ENCODE measurements around the gene SRR.
A peak's percentile ranks its signal among the peaks of the same experiment; 100 is the strongest.
"Not testable (repeated sequence)": the region's sequence is repeated elsewhere in the genome, so short reads cannot be mapped to it uniquely, and the experiment has no call there.

The SRR gene

DNA sequence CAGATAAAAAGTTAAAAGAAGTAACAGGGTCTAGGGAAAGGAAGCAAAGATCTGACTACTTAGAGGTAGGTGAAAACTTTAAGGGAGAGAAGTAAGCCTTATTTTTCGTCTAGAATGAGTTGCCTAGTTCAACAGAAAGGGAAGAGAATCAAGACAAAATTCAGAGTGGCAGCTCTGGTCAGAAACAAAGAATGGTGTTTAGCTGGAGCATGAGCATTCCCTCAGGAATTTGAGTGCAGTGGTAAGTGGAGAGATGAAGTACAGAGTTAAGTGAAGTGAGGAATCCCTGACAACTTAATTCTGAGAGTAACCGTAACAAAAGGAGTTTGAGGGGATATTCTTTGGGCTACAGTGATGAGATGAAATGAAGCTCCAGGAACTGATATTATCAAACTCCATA lies 11.7 kb upstream of the SRR start:
- no peak for DNase-seq

DNA sequence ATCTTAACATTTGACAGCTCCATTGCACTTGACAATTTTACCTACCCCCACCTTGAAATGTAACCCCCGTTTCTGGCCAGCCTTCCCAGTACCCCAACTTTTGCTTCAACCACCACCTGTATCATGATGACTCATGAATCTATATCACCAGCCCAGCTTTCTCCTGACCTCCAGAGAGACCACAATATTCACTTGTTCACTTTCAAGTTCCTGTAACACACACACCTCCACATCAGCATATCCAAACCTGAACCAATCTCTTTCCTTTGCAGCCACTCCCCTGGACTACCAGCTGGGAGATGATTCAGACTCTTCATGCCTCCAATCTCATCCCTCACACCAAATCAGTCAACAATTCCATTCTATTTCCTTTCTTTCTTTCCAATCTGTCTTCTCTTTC lies 8.2 kb upstream of the SRR start:
- no peak for DNase-seq

DNA sequence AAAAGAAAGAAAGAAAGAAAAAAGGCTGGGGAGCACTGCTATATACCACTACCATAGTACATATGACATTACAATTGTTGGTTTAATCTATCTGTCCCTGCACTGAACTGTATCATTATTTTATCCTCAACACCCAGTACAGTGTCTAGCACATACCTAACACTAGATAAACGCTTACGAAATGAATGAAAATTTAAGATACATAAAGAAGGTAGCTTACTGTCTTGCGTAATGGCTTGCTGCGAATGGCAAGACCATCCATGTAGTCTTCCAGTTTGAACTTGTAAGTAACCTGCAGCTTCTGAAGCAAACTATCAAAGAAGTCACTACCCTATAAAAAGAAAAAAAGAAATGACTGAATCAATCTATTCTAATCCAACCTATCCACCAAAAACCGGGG lies 6.7 kb upstream of the SRR start:
- no peak for DNase-seq

DNA sequence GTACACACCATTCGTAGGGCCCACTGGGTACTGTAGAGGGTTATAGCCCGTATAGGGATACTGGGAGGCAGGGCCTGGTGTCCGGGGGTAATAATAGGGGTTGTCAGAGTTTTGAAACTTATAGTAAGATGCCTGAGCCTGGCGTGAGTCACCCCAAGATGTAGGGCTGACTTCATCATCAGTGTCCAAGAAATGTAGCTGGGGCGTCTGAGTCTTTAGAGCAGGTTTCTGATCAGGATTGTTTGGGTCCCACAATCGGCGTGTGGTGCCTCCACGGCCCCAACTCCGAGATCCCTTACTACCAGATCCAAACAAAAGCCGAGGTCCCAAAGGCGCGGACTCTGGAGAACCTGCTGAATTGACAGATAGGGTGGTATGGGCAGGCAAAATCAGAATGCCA lies 4.6 kb upstream of the SRR start:
- DNase-seq, result no peak

DNA sequence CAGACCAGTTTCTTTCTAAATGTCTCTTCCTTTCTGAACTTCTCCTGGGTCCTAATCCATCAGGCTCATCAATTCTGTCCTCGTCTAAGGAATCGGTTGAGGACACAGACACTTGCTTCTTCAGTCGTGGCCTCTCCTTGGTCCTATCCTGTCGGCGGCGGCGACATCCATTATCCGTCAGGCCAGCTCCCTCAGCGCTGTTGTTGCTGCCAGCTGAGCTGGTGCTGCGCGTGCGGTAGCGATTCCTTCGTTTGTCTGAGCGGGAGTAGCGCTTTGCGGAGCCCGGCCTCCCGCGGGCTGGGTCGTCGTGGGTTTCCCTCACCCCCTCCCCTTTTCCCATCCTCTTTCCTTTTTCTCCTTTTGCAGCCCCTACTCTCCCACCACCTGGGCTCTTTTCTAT lies 4.0 kb upstream of the SRR start:
- no peak for DNase-seq

DNA sequence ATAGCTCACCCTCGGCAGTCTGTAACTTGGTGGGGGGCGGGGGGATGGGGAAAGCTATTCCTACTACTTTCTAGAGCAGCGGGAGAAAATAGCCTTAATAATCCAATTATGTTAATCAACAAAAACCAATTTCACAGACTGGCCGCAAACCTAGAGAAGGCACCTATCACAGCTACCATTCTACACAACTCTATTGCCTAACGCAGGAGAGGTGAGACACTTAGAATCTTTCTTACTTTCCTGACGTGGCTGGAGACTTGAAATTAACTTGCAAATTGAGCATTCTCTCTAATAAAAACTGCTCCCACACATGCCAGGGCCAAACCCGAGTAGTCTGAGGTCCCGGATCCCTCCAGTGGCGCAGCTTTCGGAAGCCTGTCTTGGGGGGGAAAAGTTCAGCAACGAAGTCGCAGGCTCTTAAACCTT lies 959 bp upstream of the SRR start:
- DNase-seq, result no peak

DNA sequence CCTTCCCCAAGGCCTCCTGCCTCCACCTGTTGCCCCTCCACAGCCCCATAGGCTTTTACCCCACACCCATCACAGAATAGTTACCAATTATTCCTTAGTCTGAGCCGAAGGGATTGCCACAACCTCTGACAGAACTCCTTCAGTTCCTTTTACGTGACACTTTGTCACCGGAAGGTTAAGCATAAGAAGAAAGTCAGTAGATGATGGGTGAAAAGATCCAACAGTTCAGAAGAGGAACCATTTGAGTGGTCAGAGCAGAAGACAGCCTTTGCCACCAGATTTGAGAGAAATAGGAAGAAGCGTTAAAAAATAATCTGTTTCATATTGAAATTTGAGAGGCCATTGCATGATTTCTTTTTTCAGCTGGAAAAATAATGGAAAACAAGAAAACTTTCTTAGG lies 1.2 kb downstream of the SRR start:
- no peak for DNase-seq

DNA sequence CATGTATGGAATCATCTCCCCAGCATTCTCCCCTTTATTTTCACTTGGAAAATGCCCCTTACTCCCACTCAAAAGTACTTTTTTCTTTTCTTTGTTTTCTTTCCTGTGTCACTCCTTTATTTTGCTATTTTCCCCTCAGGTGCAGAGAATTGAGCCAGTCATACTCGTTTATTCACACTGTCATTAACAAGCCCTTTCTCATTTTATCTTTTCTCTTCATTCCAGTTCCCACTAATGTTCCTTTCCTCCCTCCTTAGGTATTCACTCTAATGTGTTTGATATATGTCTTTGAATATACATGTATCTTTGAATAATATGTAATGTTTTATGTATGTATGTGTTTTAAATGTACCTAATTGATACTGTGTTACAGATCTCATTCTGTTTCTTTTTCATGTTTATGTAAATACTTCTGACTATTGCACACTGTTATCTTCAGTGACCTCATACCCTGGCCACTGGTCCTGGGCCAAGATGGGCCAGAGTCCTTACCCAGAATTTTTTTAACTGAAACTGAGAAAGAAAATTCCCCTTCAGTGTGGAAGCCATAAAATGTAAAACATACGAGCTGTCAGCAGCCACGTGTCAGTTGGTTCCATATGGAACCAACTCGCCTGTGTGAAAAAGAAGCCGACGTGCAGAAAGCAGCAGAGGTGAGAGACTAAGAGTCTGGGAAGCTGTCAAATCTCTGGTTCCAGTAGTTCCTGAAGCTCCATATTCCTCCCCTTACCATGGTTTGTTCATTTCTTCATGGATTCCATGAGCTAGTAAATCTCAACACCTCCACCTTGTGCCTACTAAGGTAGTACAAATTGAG lies 5.8 kb downstream of the SRR start:
- DNase-seq, result no peak

DNA sequence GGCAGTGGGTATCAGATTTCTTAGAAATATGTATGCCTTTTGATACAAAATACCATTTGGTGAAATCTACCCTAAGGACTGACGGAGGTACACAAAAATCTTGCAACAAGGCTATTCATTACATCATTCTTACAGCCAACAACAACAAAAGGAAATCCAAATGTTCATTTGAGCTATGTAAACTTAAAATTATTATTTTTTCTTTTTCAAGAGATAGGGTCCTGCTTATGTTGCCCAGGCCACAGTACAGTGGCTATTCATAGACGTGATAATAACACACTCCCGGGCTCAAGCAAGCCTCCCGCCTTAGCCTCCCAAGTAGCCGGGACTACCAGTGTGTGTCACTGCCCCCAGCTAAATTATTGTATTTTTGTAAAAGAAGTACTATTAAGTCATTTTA lies 9.0 kb downstream of the SRR start:
- DNase-seq, result no peak

DNA sequence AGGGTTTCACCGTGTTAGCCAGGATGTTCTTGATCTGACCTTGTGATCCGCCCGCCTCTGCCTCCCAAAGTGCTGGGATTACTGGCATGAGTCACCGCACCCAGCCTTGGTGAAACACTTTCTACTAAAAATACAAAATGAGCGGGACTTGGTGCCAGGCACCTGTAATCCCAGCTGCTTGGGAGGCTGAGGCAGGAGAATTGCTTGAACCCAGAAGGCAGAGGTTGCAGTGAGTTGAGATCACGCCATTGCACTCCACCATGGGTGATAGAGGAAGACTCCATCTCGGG lies 13.1 kb downstream of the SRR start:
- DNase-seq, result not testable (repeated sequence)

DNA sequence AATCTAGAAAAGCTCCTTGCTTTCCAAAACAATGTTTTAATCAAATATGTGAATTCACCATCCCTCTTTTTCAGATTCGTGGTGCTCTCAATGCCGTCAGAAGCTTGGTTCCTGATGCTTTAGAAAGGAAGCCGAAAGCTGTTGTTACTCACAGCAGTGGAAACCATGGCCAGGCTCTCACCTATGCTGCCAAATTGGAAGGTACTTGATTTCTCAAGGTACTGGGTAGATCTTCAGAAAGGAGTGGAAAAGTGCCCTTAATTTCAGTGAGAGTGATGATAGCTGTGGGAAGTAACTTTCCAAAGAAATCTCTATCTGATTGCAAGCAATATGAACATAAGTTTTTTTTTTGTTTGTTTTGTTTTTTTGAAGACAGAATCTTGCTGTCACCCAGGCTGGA lies 14.0 kb downstream of the SRR start:
- no peak for DNase-seq

DNA sequence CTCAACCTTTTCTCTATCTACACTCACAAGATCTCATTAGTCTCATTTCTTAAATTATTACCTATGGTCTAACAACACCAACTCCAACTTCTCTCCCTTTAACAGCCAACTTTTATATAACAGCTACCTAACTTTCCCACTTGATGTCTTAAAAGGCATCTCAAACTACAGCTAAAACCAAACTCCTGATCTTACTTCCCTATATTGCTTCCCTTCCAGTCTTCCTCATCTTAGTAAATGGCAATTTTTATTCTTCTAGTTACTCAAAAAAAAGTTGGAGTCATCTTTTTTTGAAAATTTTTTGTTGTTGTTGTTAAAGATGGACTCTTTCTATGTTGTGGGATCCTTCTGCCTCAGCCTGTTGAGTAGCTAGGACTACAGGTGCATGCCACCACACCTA lies 15.3 kb downstream of the SRR start:
- DNase-seq, result no peak

DNA sequence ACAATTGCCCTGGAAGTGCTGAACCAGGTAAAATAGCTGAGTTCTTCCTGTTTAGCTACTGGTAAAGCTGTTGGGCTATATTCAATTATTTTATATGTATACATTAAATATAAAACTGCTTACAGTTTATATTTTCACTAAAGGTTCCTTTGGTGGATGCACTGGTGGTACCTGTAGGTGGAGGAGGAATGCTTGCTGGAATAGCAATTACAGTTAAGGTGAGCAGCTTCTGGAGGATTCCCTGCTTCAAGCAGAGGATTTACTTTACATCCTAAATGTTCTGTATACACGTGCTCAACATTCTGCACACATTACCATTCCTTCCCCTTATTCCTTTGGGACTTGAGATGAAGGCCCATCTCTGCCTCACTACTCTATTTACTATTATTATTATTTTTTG lies 17.6 kb downstream of the SRR start:
- no peak for DNase-seq

DNA sequence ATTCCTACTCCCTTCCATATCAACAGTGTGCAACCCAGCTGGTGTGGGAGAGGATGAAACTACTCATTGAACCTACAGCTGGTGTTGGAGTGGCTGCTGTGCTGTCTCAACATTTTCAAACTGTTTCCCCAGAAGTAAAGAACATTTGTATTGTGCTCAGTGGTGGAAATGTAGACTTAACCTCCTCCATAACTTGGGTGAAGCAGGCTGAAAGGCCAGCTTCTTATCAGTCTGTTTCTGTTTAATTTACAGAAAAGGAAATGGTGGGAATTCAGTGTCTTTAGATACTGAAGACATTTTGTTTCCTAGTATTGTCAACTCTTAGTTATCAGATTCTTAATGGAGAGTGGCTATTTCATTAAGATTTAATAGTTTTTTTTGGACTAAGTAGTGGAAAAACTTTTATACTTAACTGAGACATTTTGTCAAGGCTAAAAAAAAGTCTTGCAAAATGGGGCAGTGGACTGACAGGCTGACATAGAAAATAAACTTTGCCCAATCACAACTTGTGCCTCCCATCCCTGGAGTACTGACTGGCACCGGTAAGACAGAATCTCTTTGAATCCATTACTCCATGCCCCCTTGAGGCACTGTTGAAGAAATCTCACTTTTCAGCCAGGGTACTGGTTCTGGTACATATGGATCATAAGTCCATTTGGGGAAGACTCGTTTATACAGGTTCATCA lies 20.0 kb downstream of the SRR start:
- no peak for DNase-seq

DNA sequence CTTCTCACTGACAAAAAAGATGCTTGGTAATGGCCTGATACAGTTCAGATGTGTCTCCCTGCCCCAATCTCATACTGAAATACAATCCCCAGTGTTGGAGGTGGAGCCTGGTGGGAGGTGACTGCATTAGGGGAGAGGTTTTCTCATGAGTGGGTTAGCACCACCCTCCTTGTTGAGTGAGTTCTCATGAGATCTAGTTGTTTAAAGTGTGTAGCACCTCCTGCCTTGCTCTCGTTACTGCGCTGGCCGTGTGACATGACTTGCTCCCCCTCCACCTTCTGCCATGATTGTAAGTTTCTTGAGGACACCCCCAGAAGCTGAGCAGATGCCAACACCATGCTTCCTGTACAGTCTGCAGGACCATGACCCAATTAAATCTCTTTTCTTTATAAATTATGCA lies 27.6 kb downstream of the SRR start:
- DNase-seq, result no peak

DNA sequence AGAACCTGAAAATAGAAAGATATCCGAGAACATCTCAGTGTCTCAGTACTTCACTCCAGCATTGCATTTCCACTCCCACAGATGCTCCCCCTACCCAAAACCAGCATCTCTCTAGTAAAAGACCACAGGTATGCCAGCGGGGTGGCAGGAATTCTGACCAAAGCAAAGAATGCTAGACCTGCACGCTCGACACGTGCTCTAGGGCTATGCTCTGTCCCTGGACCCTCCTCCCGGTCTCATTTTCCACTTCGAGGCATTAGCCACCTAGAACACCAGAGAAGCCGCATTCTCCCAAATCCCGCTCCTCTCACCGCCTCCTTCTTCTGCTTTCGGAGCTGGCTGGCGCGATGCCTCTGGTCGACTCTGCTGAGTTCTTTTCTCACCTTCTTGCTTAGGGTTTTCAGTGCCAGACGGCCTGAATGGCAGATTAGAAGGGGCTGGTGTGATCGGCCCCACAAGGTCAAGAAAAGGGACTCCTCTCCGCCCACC lies 32.0 kb downstream of the SRR start:
- DNase-seq, result no peak

DNA sequence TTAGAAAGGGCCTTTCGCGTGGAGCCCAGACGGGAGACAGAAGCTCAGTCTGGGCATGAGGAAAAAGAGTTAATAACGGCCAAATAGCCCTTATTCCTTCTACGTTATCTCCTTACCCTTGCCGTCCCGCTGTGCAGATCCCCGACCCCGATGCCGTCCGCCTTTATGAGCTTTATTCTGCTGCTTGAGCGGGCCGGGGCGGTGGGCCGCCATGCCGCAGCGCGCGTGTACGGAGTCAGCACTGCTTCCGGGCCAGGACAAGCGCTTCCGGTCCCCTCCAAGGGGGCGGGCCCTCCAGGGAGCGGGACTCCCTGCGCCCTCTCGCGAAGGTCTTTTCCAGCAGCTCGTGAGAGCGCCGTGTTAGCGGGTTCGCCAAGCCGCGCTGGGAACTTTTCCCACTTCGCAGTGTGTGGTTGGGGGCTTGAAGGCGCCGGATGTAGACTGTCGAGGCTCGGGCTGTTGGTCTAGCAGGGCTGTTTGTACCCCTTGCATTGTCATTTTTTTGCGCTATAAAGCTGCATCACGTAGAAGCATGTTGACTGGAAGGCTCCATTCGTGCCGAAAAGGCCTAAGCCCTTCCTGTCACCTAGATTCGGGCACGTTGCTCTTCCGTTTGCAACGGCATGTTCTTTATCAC lies 32.6 kb downstream of the SRR start, which contains the start of gene TSR1:
TSS of gene TSR1 (minus strand) at position 243 of the 637 bp plus-strand sequence. CDS start at position 213, 30 bp downstream.
- DNase-seq, result peak; percentile 12

DNA sequence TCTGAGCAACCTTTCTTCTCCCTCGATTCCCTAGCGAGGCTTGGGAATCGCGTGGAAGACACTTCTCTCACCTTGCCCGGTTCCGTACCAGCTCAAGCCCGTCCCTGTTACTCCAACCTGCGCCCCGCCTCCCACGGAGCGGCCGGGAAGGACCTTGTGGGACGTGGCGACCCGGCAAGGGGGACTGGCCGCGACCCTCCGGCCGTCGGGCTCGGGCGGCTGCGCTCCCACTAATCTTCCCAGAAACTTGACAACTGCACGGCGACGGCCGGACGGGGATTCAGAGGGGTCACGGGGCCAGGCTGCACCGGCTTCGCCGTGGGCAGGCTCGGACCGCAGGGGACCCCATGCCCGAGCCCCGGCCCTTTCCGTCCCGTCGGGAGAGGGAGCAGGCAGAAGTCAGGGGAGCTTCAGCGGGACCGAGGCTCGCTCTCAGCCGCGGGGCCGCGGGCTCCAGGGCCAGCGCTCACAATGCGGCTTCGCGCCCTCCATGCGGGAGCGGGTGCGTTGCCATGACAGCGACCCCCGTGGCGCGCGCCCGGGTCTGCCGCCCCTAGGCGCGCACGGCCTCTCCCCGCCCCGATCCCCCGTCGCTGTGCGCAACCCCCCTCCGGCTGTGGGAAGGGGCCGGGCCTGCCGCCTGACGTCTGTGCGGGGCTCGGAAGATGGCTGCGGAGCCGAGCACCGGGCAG lies 33.2 kb downstream of the SRR start, which contains the start of gene SGSM2:
TSS of gene SGSM2 (plus strand) at position 650 of the 692 bp plus-strand sequence. CDS start 188 bp downstream, outside the sequence.
- no peak for DNase-seq

DNA sequence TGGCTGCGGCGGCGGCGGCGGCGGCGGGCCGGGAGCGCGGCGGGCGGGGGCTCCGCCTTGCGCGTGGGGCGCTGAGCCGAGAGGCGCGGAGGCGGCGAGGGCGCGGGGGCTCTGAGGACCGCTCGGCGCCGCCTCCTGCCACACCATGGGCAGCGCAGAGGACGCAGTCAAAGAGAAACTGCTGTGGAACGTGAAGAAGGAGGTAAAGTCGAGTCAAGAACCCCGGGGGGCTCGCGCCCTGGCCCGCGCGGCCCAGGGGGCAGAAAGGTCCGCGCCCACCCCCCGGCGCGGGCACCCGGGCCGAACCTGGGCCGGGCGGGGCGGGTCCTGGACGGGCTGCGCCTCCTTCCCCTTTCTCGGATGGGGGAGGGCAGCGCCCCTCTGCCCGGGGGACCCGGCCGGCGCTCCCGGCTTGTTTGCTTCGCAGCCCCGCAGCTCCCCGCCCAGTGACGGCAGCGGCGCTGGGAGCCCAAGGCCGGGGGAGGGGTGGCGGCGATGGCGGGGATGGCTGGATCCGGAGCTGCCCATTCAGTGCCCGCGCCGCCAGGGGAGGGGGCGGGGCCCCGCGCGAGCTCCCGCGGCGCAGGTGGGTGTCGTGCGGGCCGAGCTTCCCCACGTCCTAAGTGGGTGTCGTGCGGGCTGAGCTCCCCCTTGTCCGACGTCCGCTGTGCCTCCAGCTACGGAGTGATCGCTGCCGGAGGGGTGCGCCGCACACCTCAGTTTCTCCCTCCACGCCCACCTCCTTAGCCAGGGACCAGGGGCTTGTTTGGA lies 34.0 kb downstream of the SRR start:
- DNase-seq, result no peak

DNA sequence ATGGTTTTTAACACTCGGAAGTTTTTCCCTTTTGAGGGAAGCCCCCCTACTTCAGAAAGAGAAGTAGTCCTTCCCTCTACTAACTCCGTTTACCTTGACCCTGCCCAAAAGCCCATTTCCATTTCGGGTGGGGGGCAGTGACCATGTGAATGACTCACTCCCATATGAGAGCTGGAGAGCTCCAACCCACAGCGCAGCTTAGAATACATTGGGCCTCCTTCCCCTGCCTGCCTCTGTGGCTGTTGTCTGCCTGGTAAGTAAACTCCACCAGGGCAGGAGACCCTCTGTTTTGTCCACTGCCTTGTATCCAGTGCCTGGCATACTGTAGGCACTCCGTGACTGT lies 34.5 kb downstream of the SRR start:
- no peak for DNase-seq

DNA sequence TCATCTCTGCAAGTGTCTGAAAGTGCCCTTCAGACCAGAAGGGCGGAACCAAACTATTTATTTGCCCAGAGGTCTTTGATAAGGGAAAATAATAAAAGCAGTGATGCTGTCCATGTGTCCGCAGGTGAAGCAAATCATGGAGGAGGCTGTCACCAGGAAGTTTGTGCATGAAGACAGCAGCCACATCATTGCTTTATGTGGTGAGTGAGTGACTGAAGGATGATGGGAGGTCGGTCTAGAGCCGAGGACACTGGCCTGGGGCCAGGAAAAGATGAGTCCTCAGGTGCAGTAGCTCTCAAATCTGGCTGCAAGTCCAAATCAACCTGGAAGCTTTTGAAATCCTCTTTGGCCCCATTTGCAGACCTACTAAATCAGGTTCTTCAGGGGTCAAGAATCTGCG lies 39.7 kb downstream of the SRR start:
- DNase-seq, result no peak

DNA sequence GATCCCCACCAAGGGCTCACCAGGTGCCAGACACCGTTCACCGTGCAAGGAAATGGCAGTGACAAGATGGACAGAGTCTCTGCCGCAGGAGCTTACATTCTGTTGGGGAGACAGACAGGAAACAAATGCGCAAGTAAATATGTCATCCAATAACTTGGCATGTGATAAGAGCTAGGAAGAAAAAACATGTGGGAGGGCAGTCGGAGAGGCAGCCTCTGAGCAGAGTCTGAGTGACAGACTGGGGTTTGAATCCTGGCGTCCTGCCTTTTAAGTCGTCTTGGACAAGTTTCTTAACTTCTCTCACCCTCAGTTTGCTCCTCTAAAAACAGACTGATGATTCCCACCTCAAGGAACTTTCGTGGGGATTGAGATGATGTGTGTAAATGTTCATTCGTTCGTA lies 40.8 kb downstream of the SRR start:
- DNase-seq, result no peak

DNA sequence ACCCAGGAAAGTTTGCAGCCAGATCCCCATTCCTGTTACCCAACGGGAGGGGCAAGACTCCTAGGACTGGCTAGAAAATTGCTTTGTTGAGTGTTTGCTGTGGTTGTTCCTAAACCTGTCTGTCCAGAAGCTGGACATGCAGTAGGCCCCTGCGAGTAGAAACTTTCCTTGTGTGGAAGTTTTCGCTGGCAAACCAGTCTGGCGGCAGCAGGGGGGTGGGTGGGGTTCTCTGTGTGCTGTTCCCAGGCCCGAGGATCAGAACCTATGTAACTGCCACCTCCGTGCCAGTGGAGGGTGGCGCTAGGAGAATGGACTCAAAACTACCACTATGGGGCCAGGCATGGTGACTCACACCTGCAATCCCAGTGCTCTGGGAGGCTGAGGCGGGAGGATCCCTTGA lies 42.7 kb downstream of the SRR start:
- DNase-seq, result no peak

Data from GF-D8 (cell line).